Measurements from ENCODE around the gene NDUFAF8.

Gene NDUFAF8

GRCh38 chr17:81238815-81239713 is at the start of gene NDUFAF8, which contains the start of gene TEPSIN:
Gene NDUFAF8 (plus strand): TSS chr17:81239318. CDS start chr17:81239364, 46 bp downstream.
Gene TEPSIN (minus strand): TSS chr17:81239055. CDS start chr17:81239033, 22 bp downstream.
- DNase-seq = peak; percentile 92 to 97 (median 94)

- no peak for DNase-seq
Observed at GRCh38 chr17:81189670-81190530, 49.2 kb upstream of the NDUFAF8 start.

- DNase-seq = no peak
Observed at GRCh38 chr17:81190591-81190990, 48.5 kb upstream of the NDUFAF8 start.

GRCh38 chr17:81191116-81191515 is 48.0 kb upstream of the NDUFAF8 start:
- no peak for DNase-seq

- DNase-seq = no peak
Observed at GRCh38 chr17:81191646-81192045, 47.5 kb upstream of the NDUFAF8 start.

GRCh38 chr17:81192386-81193050 is 46.6 kb upstream of the NDUFAF8 start:
- no peak for DNase-seq

GRCh38 chr17:81193051-81193410 is 46.1 kb upstream of the NDUFAF8 start:
- DNase-seq = no peak

GRCh38 chr17:81193470-81194224 is 45.5 kb upstream of the NDUFAF8 start:
- no peak for DNase-seq

GRCh38 chr17:81194225-81194760 is 44.8 kb upstream of the NDUFAF8 start:
- no peak for DNase-seq

GRCh38 chr17:81194941-81195901 is 43.9 kb upstream of the NDUFAF8 start:
- no peak for DNase-seq

GRCh38 chr17:81195941-81196495 is 43.1 kb upstream of the NDUFAF8 start:
- DNase-seq = no peak

GRCh38 chr17:81196505-81197408 is 42.4 kb upstream of the NDUFAF8 start:
- no peak for DNase-seq

GRCh38 chr17:81197409-81197795 is 41.7 kb upstream of the NDUFAF8 start:
- no peak for DNase-seq

GRCh38 chr17:81197831-81198490 is 41.2 kb upstream of the NDUFAF8 start:
- DNase-seq = no peak

- no peak for DNase-seq
Observed at GRCh38 chr17:81198826-81199481, 40.2 kb upstream of the NDUFAF8 start.

GRCh38 chr17:81199482-81199830 is 39.7 kb upstream of the NDUFAF8 start:
- DNase-seq = no peak

GRCh38 chr17:81200201-81200600 is 38.9 kb upstream of the NDUFAF8 start:
- no peak for DNase-seq
